ENCODE results near the gene IQCM. TPM values are rescaled to one million over a fixed set of nuclear protein-coding genes. Genes with fewer than 3 reads are reported as not detected.

Gene IQCM
- total RNA-seq, 6 experiments from 2014 or later: not detected

- 47% methylated on average over 4 of the region's 4 CpGs for WGBS (ENCODE audit: insufficient coverage, low coverage, low lambda C conversion rate, missing lambda C conversion rate)
- no peak overlapping the region for H3K27ac ChIP-seq
- intact Hi-C loops (cut with DNase I): no loop called here
- H3K36me3 ChIP-seq: no peaks in the 10 kb centered on the region
- H3K4me1 ChIP-seq: no peaks in the 10 kb centered on the region
- TF ChIP-seq POLR2A (IDR thresholded peaks at IDR 0.05) (no peak), CTCF (IDR thresholded peaks at IDR 0.05) (no peak)
- no peak overlapping the region for H3K4me3 ChIP-seq
- ATAC-seq: no peak
- H3K27me3 ChIP-seq: no peaks in the 10 kb centered on the region
- H3K9me3 ChIP-seq: no peaks in the 10 kb centered on the region
- DNase-seq: no peak
Observed at GRCh38 chr4:149751174-149751573, 64.5 kb downstream of the IQCM start.

GRCh38 chr4:149749784-149750183, 65.9 kb downstream of the IQCM start:
- H3K27ac ChIP-seq: no peak overlapping the region
- H3K36me3 ChIP-seq: no peaks in the 10 kb centered on the region
- ATAC-seq (no peak), DNase-seq (no peak)
- H3K9me3 ChIP-seq: no peaks in the 10 kb centered on the region
- H3K4me3 ChIP-seq: no peak overlapping the region
- TF ChIP-seq POLR2A (IDR thresholded peaks at IDR 0.05): no peak
- no peaks in the 10 kb centered on the region for H3K4me1 ChIP-seq
- intact Hi-C loops (cut with DNase I): no loop called here
- 90% methylated on average over 1 of the region's 1 CpG for WGBS (ENCODE audit: insufficient coverage, low coverage, low lambda C conversion rate, missing lambda C conversion rate)
- no peaks in the 10 kb centered on the region for H3K27me3 ChIP-seq

- Histone ChIP-seq H3K36me3 (no peaks in the 10 kb centered on the region), H3K4me1 (no peaks in the 10 kb centered on the region), H3K9me3 (no peaks in the 10 kb centered on the region), H3K4me3 (no peak overlapping the region), H3K27ac (no peak overlapping the region), H3K27me3 (no peaks in the 10 kb centered on the region)
- ATAC-seq (no peak), DNase-seq (no peak)
- intact Hi-C loops (cut with DNase I): no loop called here
- WGBS (ENCODE audit: insufficient coverage, low coverage, low lambda C conversion rate, missing lambda C conversion rate): 47% methylated on average over 2 of the region's 2 CpGs
- no peak for TF ChIP-seq CTCF (IDR thresholded peaks at IDR 0.05)
- no peak for TF ChIP-seq POLR2A (IDR thresholded peaks at IDR 0.05)
Observed at GRCh38 chr4:149747646-149748045, 68.0 kb downstream of the IQCM start.

GRCh38 chr4:149746276-149746675, 69.4 kb downstream of the IQCM start:
- DNase-seq: no peak
- Histone ChIP-seq H3K36me3 (no peaks in the 10 kb centered on the region), H3K9me3 (no peaks in the 10 kb centered on the region), H3K27ac (no peak overlapping the region), H3K4me3 (no peak overlapping the region), H3K4me1 (no peaks in the 10 kb centered on the region), H3K27me3 (no peaks in the 10 kb centered on the region)
- TF ChIP-seq CTCF (IDR thresholded peaks at IDR 0.05) (no peak), POLR2A (IDR thresholded peaks at IDR 0.05) (no peak)
- ATAC-seq: no peak
- intact Hi-C loops (cut with DNase I): no loop called here
- 45% methylated on average over 1 of the region's 1 CpG for WGBS (ENCODE audit: insufficient coverage, low coverage, low lambda C conversion rate, missing lambda C conversion rate)

GRCh38 chr4:149741186-149741831, 74.3 kb downstream of the IQCM start:
- TF ChIP-seq CTCF (IDR thresholded peaks at IDR 0.05) (no peak), POLR2A (IDR thresholded peaks at IDR 0.05) (no peak)
- no peak for DNase-seq
- intact Hi-C loops (cut with DNase I): no loop called here
- no peak overlapping the region for H3K4me3 ChIP-seq
- H3K27ac ChIP-seq: no peak overlapping the region
- H3K27me3 ChIP-seq: no peaks in the 10 kb centered on the region
- H3K36me3 ChIP-seq: no peaks in the 10 kb centered on the region
- 67% methylated on average over 1 of the region's 1 CpG for WGBS (ENCODE audit: insufficient coverage, low coverage, low lambda C conversion rate, missing lambda C conversion rate)
- H3K4me1 ChIP-seq: no peaks in the 10 kb centered on the region
- no peak for ATAC-seq
- H3K9me3 ChIP-seq: no peaks in the 10 kb centered on the region
